GM11168 (cell line): ENCODE data around the gene TSPY10.
"Not testable (repeated sequence)": the region's sequence is repeated elsewhere in the genome, so short reads cannot be mapped to it uniquely, and the experiment has no call there.

Source experiments
- in situ Hi-C: fragments of 300-500 bp; cut with MboI; formaldehyde crosslinking; loops from one replicate; pipeline ENCODE4 v1.12.0; 2022; ENCODE audit warnings: low sequenced_read_pairs; ENCODE audit not compliant: unreplicated experiment

Gene TSPY10

DNA sequence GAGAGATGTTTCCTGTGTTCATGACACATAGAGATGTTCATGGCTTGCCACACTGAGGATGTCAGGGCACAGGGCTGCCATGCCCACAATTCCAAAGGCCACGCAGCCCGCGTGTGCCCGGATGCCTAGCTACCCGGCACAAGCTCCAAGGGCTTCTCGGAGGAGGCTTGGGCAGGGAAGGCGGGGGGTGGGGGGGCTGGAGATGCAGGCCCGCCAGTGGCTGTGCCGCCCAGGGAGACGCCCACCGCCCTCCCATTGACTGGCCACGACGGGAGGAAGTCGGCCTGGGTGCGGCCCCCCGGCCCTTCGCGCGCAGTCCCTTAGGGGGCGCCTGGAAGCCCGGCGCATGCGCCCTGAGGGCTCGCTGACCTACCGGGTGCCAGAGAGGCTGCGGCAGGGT lies at the start of gene TSPY10:
Gene TSPY10 (plus strand): TSS at position 301 of the 400 bp plus-strand sequence. CDS start 46 bp downstream, at position 347.
- in situ Hi-C loops, result not testable (repeated sequence)

- in situ Hi-C loops, result not testable (repeated sequence)
These were observed 40.7 kb upstream of the TSPY10 start, which contains the start of gene TSPY9 for GRCh38 chrY:9486967-9487366. TSPY9 (plus strand) TSS chrY:9487267; CDS start chrY:9487313, 46 bp downstream.

GRCh38 chrY:9504396-9504795 lies 23.3 kb upstream of the TSPY10 start:
- in situ Hi-C loops, result not testable (repeated sequence)

GRCh38 chrY:9516287-9516686 lies 11.4 kb upstream of the TSPY10 start:
- in situ Hi-C loops, result not testable (repeated sequence)
